ENCODE data around the gene VKORC1L1. TPM values are rescaled to one million over a fixed set of nuclear protein-coding genes. Genes with fewer than 3 reads are reported as not detected.

VKORC1L1 gene
- total RNA-seq, 1 donor from 2014 or later: 16.0 TPM

DNA sequence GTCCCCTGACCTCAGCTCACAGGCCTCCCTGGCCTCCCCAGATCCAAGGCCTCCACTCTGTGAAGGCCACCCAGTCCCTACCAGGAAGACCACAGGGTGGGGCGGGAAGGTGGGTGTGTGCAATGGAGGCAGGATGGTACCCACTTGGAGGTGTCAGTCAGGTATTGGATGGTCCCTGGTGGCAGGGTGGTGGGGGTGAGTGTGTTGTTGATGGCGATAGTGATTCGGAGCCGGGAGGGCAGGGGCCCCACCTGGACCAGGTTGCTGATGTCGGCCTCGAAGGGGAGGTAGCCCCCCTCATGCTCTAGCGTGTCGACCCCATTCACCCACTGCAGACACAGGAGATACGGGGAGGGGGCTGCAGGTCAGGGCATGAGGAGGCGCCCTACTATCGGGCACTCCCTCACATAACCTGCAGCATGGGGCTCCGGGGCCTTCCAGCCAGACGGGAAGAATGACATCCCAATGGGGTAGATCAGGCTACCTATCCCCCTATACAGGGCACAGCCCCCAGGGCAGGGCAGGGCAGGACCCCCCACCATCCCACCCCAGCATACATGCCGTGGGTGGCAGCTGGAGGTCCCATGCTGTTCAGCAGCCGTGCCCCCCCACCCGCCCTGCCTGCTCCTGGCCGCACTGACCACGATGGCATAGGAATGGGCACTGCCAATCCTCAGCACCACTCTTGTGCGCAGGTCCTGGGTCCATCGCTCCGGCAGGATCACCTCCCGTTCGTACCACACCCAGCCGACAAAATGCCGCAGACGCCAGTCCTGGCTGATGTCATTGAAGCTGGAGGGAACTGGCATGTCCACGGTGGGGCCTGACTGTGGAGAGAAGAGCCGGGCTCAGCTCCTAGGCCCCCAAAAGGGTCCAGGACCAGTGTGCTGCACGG, 107.0 kb downstream of the VKORC1L1 start:
- H3K27me3 Mint-ChIP-seq (ENCODE audit: insufficient read depth, low read depth): no peaks in the 10 kb centered on the region
- H3K9ac ChIP-seq: no peak overlapping the region
- peak overlapping the region; percentile 86 for H3K4me3 Mint-ChIP-seq
- peaks cover 8% of the 10 kb centered on the region for H3K4me1 ChIP-seq
- no peaks in the 10 kb centered on the region for H3K9me3 ChIP-seq (ENCODE audit: low read depth)
- no peak for DNase-seq (ENCODE audit: low spot score)
- H3K4me3 ChIP-seq: no peak overlapping the region
- H3K27ac ChIP-seq: no peak overlapping the region
- peaks cover 24% of the 10 kb centered on the region for H3K79me2 ChIP-seq (ENCODE audit: low read depth)
- H3K27ac Mint-ChIP-seq: no peak overlapping the region
- no peak overlapping the region for H2AFZ ChIP-seq (replicated peaks)
- no peaks in the 10 kb centered on the region for H3F3A ChIP-seq (ENCODE audit: low read depth)
- H3K4me1 Mint-ChIP-seq: peaks cover 5% of the 10 kb centered on the region
- TF ChIP-seq EZH2phosphoT487 (IDR thresholded peaks at IDR 0.05): no peak
- no peak for TF ChIP-seq EZH2 (IDR thresholded peaks at IDR 0.05)
- TF ChIP-seq, protein P1, sequence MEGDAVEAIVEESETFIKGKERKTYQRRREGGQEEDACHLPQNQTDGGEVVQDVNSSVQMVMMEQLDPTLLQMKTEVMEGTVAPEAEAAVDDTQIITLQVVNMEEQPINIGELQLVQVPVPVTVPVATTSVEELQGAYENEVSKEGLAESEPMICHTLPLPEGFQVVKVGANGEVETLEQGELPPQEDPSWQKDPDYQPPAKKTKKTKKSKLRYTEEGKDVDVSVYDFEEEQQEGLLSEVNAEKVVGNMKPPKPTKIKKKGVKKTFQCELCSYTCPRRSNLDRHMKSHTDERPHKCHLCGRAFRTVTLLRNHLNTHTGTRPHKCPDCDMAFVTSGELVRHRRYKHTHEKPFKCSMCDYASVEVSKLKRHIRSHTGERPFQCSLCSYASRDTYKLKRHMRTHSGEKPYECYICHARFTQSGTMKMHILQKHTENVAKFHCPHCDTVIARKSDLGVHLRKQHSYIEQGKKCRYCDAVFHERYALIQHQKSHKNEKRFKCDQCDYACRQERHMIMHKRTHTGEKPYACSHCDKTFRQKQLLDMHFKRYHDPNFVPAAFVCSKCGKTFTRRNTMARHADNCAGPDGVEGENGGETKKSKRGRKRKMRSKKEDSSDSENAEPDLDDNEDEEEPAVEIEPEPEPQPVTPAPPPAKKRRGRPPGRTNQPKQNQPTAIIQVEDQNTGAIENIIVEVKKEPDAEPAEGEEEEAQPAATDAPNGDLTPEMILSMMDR (IDR thresholded peaks at IDR 0.05): no peak
- no peaks in the 10 kb centered on the region for H3K27me3 ChIP-seq
- no peak overlapping the region for H3K4me2 ChIP-seq
- H3K9me3 Mint-ChIP-seq: no peaks in the 10 kb centered on the region
- peaks cover 13% of the 10 kb centered on the region for H4K20me1 ChIP-seq (ENCODE audit: low read depth)
- no peaks in the 10 kb centered on the region for H3K36me3 ChIP-seq
- peaks cover 4% of the 10 kb centered on the region for H3K36me3 Mint-ChIP-seq

DNA sequence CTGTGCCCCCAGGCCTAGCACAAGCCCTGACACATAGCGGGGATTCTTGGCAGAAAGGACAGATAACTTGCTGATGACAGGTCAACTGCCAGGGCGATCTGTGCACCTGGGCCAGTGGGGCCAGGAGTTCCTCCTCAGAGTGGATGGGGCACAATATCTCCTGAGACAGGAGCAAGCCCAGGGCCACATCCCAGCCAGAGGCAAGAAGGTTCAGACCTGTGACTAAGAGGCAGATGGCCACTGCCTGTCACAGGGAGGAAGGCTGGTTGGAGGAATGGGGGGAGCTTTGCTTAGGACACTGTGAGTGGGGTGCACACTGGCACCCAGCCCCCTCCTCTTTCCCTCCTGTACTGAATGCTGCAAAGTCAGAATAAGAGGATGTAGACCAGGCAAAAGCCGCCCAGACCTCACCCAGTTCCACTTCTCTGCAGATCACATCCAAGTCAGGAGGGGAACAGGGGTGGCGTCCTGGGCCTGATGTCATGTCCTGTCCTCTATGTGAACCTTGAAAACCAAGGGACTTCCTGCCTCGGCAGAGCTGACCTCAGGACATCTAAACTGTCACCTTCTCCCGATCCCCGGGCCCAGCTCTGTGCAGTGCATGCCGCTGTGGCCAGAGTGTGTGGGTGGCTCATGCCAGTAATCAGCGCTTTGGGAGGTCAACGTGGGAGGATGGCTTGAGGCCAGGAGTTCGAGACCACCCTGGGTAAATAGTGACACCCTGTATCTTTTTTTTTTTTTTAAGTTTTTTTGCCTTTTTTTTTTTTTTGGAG, 107.8 kb downstream of the VKORC1L1 start:
- Mint-ChIP-seq H3K27ac (no peak overlapping the region), H3K9me3 (no peaks in the 10 kb centered on the region), H3K36me3 (peaks cover 4% of the 10 kb centered on the region), H3K27me3 (ENCODE audit: insufficient read depth, low read depth) (no peaks in the 10 kb centered on the region), H3K4me1 (peaks cover 5% of the 10 kb centered on the region), H3K4me3 (peak overlapping the region; percentile 86)
- Histone ChIP-seq H3K4me1 (peaks cover 8% of the 10 kb centered on the region), H3K4me3 (peak overlapping the region; percentile 88), H3K9me3 (ENCODE audit: low read depth) (no peaks in the 10 kb centered on the region), H3K9ac (peak overlapping the region; percentile 82), H4K20me1 (ENCODE audit: low read depth) (peaks cover 13% of the 10 kb centered on the region), H3K79me2 (ENCODE audit: low read depth) (peaks cover 24% of the 10 kb centered on the region), H2AFZ (replicated peaks) (no peak overlapping the region), H3K27me3 (no peaks in the 10 kb centered on the region), H3K4me2 (peak overlapping the region; percentile 98), H3F3A (ENCODE audit: low read depth) (no peaks in the 10 kb centered on the region), H3K36me3 (no peaks in the 10 kb centered on the region), H3K27ac (no peak overlapping the region)
- TF ChIP-seq, protein P1 (IDR thresholded peaks at IDR 0.05): no peak
- TF ChIP-seq EZH2 (IDR thresholded peaks at IDR 0.05): no peak
- TF ChIP-seq EZH2phosphoT487 (IDR thresholded peaks at IDR 0.05): no peak
- no peak for DNase-seq (ENCODE audit: low spot score)

DNA sequence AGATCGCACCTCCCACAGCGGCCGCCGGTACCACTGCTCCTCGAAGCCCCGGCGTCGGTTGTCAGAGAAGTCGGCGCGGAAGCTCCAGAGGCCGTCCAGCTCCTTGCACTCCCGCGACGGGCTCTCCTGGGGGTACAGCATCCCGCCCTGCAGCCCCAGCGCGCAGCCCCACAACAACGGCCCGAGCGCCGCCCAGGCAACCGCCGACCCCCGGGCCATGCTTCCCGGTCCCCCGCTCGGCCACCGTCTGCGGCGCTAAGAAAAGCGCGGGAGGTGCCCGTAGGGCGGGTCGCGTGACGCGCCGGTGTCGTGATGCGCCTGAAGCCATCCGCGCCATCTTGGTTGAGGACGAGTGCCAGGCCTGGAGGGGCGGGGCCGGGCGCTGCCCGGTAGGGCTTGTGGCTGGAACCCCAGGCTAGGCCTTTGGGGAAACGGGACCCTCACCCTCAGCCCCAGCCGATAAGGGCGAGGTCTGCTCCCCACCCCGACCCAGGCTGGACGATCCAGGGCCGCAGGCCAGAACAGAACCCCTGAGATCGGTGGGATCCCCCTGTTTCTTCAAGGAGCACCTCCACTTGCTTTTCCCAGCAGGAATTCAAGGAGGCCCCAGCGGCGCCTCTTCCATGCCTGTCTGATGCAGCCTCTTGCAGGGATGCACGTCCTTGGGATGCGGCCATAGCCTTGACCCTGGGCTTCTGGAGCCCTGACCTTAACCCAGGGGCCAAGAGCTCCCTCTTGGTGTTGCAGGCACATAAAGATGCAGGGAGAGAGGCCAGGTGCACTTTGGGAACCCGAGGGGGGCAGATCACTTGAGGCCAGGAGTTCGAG, 109.3 kb downstream of the VKORC1L1 start, which contains the start of gene GUSB:
TSS of gene GUSB (minus strand) at position 249 of the 828 bp plus-strand sequence. CDS start at position 219, 30 bp downstream.
- Mint-ChIP-seq H3K4me3 (peak within 1 kb of the TSS; percentile 86), H3K9me3 (no peaks in the 10 kb centered on the region), H3K4me1 (peaks cover 5% of the 10 kb centered on the region), H3K27me3 (ENCODE audit: insufficient read depth, low read depth) (no peaks in the 10 kb centered on the region), H3K27ac (peak within 1 kb of the TSS; percentile 91), H3K36me3 (peaks cover 4% of the 10 kb centered on the region)
- Histone ChIP-seq H3K27me3 (no peaks in the 10 kb centered on the region), H3F3A (ENCODE audit: low read depth) (no peaks in the 10 kb centered on the region), H3K27ac (no peak within 1 kb of the TSS), H3K4me3 (peak within 1 kb of the TSS; percentile 88), H2AFZ (replicated peaks) (peak within 1 kb of the TSS; percentile 93), H3K4me1 (peaks cover 8% of the 10 kb centered on the region), H3K9me3 (ENCODE audit: low read depth) (no peaks in the 10 kb centered on the region), H3K79me2 (ENCODE audit: low read depth) (peaks cover 24% of the 10 kb centered on the region), H3K9ac (peak within 1 kb of the TSS; percentile 82), H3K4me2 (peak within 1 kb of the TSS; percentile 98), H4K20me1 (ENCODE audit: low read depth) (peaks cover 13% of the 10 kb centered on the region), H3K36me3 (no peaks in the 10 kb centered on the region)
- peak; percentile 97 for DNase-seq (ENCODE audit: low spot score)
- no peak for TF ChIP-seq EZH2phosphoT487 (IDR thresholded peaks at IDR 0.05)
- TF ChIP-seq, protein P1 (IDR thresholded peaks at IDR 0.05): no peak
- no peak for TF ChIP-seq EZH2 (IDR thresholded peaks at IDR 0.05)

All from neural progenitor cell (in vitro differentiated cells).